Muscle of leg (tissue), 11 donors: ENCODE measurements around the gene BRME1. TPM values are rescaled to one million over a fixed set of nuclear protein-coding genes. Genes with fewer than 3 reads are reported as not detected.
A peak's percentile ranks its signal among the peaks of the same experiment; 100 is the strongest.

Experiments used
- DNase-seq: peaks from one replicate; pipeline ENCODE4 v3.0.0; 2013
- H3K27ac ChIP-seq: one replicate; pipeline ENCODE4 v1.5.1; 2013; ENCODE audit warnings: mild to moderate bottlenecking, low read length, control low read depth
- H3K27me3 ChIP-seq: one replicate; pipeline ENCODE4 v1.6.1; 2013; ENCODE audit warnings: low read length; ENCODE audit not compliant: control insufficient read depth, insufficient read depth
- H3K36me3 ChIP-seq: one replicate; pipeline ENCODE4 v1.6.1; 2013; ENCODE audit warnings: low read length; ENCODE audit not compliant: control insufficient read depth, insufficient read depth
- H3K4me1 ChIP-seq: one replicate; pipeline ENCODE4 v1.6.1; 2013; ENCODE audit warnings: low read length; ENCODE audit not compliant: control insufficient read depth, insufficient read depth
- H3K4me3 ChIP-seq: one replicate; pipeline ENCODE4 v1.5.1; 2013; ENCODE audit warnings: low read length, control low read depth
- H3K9me3 ChIP-seq: replicated peaks from 2 replicates; pipeline ENCODE4 v1.6.1; 2013; ENCODE audit warnings: low read depth, low read length; ENCODE audit not compliant: control insufficient read depth
- WGBS: methylation state at CpG from one replicate; pipeline ENCODE4 v1.1.5; 2013; ENCODE audit warnings: missing lambda C conversion rate; ENCODE audit not compliant: insufficient coverage; 5-methylcytosine and 5-hydroxymethylcytosine counted together
- polyA plus RNA-seq, 8 donors: library from polyadenylated mRNA; unstranded; fragments of 120-200 nt; gene quantifications; one replicate each; pipeline versions ENCODE4 v1.2.1 to v1.2.3, GENCODE V29; 2013; ENCODE audit warnings: inconsistent platforms in 1 of 8, low replicate concordance in 1 of 8; ENCODE audit not compliant: insufficient read length in 8 of 8, insufficient read depth in 1 of 8
- total RNA-seq: library from RNA; stranded (reverse); fragments of 120-200 nt; gene quantifications from one replicate; pipeline ENCODE4 v1.2.4, GENCODE V29; 2013

The BRME1 gene
- total and polyA plus RNA-seq, 9 donors: 2.1 to 6.1 (median 3.7) TPM

DNA sequence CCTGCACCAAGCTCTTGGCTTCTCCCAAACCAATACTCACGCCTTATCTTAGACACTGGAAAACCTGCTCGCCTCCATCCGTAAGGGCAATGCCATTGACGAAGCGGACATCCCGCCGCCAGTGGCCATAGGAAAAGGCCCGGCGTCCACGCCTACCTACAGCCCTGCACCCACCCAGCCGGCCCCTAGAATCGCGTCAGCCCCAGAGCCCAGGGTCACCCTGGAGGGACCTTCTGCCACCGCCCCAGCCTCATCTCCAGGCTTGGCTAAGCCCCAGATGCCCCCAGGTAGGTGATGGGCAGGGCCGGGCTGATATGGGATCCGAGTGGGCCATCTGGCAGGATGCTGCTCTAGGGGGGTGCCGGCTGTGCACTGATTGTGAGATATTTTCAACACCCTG lies 7.4 kb upstream of the BRME1 start:
- H3K27me3 ChIP-seq: no peaks in the 10 kb centered on the region
- no peaks in the 10 kb centered on the region for H3K4me1 ChIP-seq
- no peaks in the 10 kb centered on the region for H3K9me3 ChIP-seq
- peaks cover 48% of the 10 kb centered on the region for H3K36me3 ChIP-seq
- WGBS: 94% methylated on average over 7 of the region's 17 CpGs
- H3K27ac ChIP-seq: no peak overlapping the region
- no peak for DNase-seq
- no peak overlapping the region for H3K4me3 ChIP-seq

DNA sequence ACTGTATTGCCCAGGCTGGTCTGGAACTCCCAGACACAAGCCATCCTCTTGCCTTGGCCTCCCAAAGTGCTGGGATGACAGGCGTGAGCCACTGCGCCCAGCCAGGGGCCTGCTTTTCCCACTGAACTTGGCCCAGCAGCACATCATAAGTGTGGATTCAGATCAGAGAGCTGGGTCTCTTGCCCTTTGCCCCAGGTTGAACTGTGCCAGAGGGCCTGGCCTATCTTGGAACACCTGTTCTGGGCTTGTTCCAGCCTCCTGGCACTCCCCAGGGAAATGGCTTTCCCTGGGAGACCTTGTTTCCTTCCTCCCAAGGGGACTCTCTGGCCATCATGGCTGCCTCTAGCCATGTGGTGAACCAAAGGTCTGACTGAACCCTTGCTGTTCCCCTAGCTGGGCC lies 3.5 kb upstream of the BRME1 start:
- H3K9me3 ChIP-seq: no peaks in the 10 kb centered on the region
- WGBS: 94% methylated on average over 2 of the region's 2 CpGs

DNA sequence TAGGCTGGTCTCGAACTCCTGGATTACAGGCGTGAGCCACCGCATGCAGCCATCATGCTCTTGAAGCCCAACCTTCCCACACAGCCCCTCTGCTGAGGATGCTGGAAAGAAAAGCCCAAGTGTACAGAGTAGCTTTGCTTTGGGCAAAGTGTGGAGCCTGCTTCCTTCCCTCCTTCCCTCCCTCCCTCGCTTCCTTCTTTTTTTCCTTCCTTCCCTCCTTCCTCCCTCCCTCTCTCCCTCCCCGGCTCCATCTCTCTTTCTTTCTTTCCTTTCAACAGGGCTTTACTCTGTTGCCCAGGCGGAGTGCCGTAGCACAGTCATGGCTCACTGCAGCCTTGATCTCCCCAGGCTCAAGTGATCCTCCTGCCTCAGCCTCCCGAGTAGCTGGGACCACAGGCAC lies 2.8 kb upstream of the BRME1 start:
- no peak overlapping the region for H3K27ac ChIP-seq
- peaks cover 26% of the 10 kb centered on the region for H3K36me3 ChIP-seq
- no peaks in the 10 kb centered on the region for H3K27me3 ChIP-seq
- no peaks in the 10 kb centered on the region for H3K9me3 ChIP-seq
- DNase-seq: no peak
- peaks cover 11% of the 10 kb centered on the region for H3K4me1 ChIP-seq
- WGBS: 89% methylated on average over 7 of the region's 8 CpGs
- H3K4me3 ChIP-seq: no peak overlapping the region

More for the DNA sequence above, 3.5 kb upstream of the BRME1 start:
- H3K4me3 ChIP-seq: no peak overlapping the region
- H3K27ac ChIP-seq: no peak overlapping the region
- DNase-seq: no peak
- peaks cover 11% of the 10 kb centered on the region for H3K4me1 ChIP-seq
- H3K36me3 ChIP-seq: peaks cover 30% of the 10 kb centered on the region
- H3K27me3 ChIP-seq: no peaks in the 10 kb centered on the region

DNA sequence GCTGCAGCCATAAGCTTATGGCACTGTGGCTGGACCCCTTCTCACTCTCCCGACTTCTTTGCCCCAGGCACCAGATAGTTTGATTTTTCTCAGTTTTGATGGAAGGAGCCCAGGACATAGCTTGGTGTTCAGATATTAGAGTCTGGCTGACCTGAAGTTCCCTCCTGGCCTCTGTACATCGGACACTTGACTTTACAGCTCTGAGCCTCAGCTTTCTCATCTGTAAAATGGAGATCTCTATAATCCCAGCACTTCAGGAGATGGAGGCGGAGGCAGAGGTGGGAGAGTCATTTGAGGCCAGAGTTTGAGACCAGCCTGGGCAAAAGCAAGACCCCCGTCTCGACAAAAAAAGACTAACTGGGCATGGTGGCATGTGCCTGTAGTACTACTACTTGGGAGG lies 993 bp upstream of the BRME1 start:
- Histone ChIP-seq H3K36me3 (peaks cover 11% of the 10 kb centered on the region), H3K4me1 (peaks cover 11% of the 10 kb centered on the region), H3K9me3 (no peaks in the 10 kb centered on the region), H3K27me3 (no peaks in the 10 kb centered on the region), H3K4me3 (no peak overlapping the region), H3K27ac (no peak overlapping the region)
- 85% methylated on average over 2 of the region's 5 CpGs for WGBS
- DNase-seq: no peak

DNA sequence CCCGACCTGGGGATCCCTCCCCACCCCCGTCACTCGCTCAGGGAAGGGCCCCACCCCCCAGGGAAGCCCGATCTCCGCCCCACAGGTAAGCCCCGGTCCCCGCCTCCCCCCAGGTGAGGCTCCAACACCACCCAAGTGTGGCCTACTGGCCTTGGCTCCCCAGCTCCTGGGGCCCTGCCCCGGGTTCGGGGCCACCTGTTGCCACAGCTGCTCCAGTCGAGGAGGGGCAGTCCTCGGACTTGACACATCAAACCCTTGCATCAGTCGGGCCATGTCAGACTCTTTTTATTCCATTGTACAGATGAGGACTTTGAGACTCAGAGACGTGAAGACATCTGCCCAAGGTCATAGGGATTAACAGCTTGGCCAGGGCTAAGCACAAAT lies 596 bp upstream of the BRME1 start:
- no peaks in the 10 kb centered on the region for H3K9me3 ChIP-seq
- peak; percentile 35 for DNase-seq

DNA sequence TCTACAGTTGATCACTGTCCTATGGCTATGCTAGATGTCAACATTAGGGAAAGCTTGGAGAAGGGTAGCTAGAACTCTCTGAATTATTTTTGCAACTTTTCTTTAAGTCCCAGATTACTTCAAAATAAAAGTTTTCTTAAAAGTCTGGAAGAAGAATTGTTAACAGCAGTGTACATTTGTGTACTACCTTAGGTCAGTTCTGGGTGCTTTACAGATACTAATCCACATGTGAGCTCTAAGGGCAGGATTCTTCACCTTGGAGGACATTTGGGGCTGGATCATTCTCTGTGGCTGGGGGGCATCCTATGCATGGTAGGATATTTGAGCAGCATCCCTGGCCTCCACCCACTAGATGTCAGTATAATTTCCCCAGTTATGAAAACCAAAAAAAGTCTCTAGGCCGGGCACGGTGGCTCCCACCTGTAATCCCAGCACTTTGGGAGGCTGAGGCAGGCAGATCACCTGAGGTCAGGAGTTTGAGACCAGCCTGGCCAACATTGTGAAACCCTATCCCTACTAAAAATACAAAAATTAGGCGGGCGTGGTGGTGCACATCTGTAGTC lies 2.8 kb downstream of the BRME1 start:
- WGBS: 88% methylated on average over 4 of the region's 4 CpGs
- Histone ChIP-seq H3K4me1 (peaks cover 11% of the 10 kb centered on the region), H3K36me3 (no peaks in the 10 kb centered on the region), H3K4me3 (no peak overlapping the region), H3K27ac (no peak overlapping the region), H3K27me3 (no peaks in the 10 kb centered on the region), H3K9me3 (no peaks in the 10 kb centered on the region)
- DNase-seq: no peak

More for the DNA sequence above, 596 bp upstream of the BRME1 start:
- Histone ChIP-seq H3K36me3 (peaks cover 11% of the 10 kb centered on the region), H3K4me3 (peak overlapping the region; percentile 84), H3K27ac (no peak overlapping the region), H3K4me1 (peaks cover 11% of the 10 kb centered on the region), H3K27me3 (no peaks in the 10 kb centered on the region)
- whole genome bisulfite sequencing: 0% methylated on average over 11 of the region's 13 CpGs

DNA sequence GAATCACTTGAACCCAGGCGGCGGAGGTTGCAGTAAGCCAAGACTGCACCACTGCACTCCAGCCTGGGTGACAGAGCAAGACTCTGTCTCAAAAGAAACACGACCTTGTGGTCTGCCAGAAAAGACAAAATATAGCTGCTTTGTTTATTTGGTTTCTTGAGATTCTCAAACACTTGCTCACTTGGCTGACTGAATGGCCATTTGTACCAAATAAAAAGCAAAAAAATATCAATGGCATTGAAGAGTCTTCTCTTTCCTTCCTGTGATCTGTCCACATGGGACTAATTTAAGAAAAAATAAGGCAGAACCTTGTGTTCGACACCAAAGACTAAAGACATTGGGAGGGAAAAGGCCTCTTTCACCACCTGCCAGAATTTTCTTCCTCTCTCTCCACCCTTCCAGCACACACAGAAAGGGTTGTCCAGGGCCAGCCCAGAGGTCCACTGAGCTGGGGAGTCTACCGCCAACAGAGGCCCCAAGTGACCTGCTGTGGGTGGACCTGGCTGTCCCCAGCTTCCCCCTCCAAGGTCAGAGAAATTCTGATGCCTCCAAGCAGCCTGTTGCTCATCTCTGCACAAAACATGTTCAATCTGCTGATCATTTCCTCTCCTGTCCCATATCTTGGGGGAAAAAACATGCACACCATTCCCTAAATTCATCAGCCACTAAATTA lies 5.9 kb downstream of the BRME1 start:
- peak; percentile 45 for DNase-seq
- Histone ChIP-seq H3K4me1 (no peaks in the 10 kb centered on the region), H3K36me3 (no peaks in the 10 kb centered on the region), H3K4me3 (no peak overlapping the region), H3K9me3 (no peaks in the 10 kb centered on the region), H3K27ac (no peak overlapping the region), H3K27me3 (no peaks in the 10 kb centered on the region)
- WGBS: 68% methylated on average over 3 of the region's 5 CpGs

DNA sequence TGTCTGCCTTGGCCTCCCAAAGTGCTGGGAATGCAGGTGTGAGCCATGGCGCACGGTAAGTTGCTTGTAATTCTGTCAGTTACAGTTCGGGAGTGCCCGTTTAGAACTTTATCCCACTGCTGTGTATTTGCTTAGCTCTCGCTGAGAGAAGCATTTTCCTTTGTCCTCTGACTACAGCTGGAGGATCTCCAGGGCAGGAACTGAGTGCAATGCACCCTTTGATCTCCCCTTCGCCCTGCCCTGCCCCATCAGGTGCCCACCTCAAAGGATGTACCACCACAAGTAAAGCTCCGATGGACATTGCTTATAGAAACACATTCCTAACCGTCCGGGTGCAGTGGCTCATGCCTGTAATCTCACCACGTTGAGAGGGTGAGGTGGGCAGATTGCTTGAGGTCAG lies 6.5 kb downstream of the BRME1 start:
- DNase-seq: no peak
- Histone ChIP-seq H3K4me3 (no peak overlapping the region), H3K4me1 (no peaks in the 10 kb centered on the region), H3K36me3 (no peaks in the 10 kb centered on the region), H3K27me3 (no peaks in the 10 kb centered on the region), H3K27ac (no peak overlapping the region), H3K9me3 (no peaks in the 10 kb centered on the region)
- WGBS: 72% methylated on average over 6 of the region's 10 CpGs

DNA sequence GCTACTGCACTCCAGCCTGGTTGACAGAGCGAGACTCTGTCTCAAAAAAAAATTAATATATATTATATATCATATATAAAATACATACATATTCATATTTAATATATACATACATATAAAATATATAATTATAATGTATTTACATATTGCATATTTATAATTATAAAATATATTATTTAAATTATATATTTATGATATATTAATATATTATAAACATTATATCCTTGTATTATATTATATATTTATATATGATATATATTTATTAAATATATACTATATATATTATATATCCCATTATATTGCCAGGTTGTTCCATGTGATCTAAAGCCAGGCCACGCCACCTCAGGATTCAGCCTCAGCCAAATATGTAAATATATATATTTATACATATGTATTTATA lies 9.7 kb downstream of the BRME1 start:
- DNase-seq: no peak
- no CpG with 5 or more reads among the region's 2 CpGs for WGBS
- no peaks in the 10 kb centered on the region for H3K4me1 ChIP-seq
- no peaks in the 10 kb centered on the region for H3K9me3 ChIP-seq
- no peak overlapping the region for H3K27ac ChIP-seq
- peaks cover 3% of the 10 kb centered on the region for H3K36me3 ChIP-seq
- H3K4me3 ChIP-seq: no peak overlapping the region
- no peaks in the 10 kb centered on the region for H3K27me3 ChIP-seq

DNA sequence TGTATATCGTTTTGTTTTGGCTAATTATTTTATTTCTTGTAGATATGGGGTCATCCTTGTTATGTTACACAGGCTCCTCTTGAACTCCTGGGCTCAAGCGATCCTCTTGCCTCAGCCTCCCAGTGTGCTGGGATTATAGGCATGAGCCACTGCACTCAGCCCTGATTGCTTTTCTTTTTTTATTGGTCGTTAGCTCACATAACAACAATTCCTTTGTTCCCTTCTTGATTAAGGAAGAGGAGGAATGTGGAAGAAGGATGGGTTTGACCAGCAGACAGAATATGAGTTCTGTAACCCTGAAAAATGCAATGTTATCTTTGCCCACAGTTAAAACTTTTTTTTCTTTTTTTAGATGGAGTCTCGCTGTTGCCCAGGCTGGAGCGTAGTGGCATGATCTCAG lies 11.4 kb downstream of the BRME1 start:
- Histone ChIP-seq H3K27me3 (no peaks in the 10 kb centered on the region), H3K36me3 (peaks cover 3% of the 10 kb centered on the region), H3K4me3 (no peak overlapping the region), H3K9me3 (no peaks in the 10 kb centered on the region), H3K4me1 (no peaks in the 10 kb centered on the region), H3K27ac (no peak overlapping the region)
- no peak for DNase-seq
- WGBS: 71% methylated on average over 1 of the region's 5 CpGs
